ENCODE results near the gene KIR2DL1.
"Not testable (repeated sequence)": the region's sequence is repeated elsewhere in the genome, so short reads cannot be mapped to it uniquely, and the experiment has no call there.

Gene KIR2DL1

DNA sequence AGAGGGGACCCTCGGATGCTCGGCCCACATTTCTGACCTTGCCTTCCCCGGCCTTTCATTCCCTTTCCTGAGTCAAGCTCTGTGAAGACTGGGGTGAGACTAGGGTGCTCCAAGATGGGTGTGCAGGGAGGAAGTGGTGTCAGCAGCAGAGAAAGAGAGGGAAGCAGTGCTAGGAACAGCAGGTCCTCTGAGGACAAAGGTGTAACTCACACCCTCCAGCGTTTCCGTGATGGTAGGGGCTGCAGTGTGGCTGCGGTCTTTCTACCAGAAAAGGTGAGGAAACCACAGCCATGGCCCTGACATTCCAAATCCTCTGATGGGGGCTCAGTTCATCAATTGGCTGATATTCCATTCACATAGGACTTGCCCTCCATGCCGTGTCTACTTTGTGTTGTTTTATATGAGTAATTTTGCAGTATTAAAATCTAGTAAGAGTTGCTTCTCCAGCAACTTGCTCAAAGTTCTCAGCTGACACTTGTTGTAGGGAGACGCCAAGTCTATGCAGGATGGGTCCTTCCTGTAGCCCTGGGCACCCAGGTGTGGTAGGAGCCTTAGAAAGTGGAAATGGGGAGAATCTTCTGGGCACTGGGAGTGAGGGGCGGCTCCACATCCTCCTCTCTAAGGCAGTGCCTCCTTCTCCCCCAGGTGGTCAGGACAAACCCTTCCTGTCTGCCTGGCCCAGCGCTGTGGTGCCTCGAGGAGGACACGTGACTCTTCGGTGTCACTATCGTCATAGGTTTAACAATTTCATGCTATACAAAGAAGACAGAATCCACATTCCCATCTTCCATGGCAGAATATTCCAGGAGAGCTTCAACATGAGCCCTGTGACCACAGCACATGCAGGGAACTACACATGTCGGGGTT is 48.3 kb downstream of the KIR2DL1 start:
- DNase-seq (ENCODE audit: low read depth in 4 of 4, low spot score in 1 of 4): no peak

DNA sequence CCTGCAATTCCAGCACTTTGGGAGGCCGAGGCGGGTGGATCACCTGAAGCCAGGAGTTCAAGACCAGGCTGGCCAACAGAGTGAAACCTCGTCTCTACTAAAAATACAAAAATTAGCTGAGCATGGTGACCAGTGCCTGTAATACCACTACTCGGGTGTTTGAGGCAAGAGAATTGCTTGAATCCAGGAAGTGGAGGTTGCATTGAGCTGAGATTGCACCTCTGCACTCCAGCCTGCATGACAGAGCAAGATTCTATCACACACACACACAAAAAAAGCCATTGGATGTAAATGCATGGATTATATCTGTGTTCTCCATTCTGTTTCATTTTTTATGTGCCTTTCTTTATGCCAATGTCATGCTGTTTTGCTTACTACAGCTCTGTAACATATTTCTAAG is 54.8 kb downstream of the KIR2DL1 start:
- not testable (repeated sequence) for DNase-seq (ENCODE audit: low read depth in 4 of 4, low spot score in 1 of 4)

DNA sequence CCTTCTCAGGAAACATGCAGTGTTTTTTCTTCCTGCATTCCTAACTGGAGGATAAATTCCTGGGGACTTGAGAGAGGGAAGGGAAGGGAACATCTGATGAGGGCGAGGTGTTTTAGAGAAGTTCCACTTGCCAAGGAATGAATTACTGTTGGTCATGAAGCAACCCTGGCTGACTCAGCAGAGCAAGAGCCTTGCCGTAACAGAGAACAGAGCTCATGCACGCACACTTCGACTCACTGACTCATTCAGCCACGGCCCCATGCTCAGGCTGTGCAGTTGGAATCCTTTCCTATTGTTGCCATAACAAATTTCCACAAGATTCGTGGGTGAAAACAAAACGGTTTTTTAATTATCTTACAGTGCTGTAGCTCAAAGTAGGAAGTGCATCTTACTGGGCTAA is 55.7 kb downstream of the KIR2DL1 start:
- not testable (repeated sequence) for DNase-seq (ENCODE audit: low read depth in 4 of 4, low spot score in 1 of 4)

DNA sequence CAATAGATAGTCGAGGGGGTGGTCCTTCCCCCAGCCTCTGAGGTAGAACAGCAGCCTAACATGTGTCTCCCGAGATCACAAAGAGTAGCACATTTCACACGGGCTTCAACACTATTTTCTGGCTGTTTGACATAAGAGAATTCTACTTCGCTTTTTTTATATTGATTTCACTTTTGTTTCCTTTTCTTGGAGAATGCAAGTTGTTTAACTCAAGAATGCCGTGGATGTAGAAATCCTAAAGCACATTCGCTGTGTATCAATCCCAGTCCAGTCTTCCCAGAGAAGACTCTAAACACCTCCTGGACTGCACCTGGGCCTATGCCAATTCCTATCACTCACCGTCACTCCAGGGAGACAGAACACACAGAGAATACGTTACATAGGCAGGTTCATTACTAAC is 58.5 kb downstream of the KIR2DL1 start:
- DNase-seq (ENCODE audit: low read depth in 4 of 4, low spot score in 1 of 4): not testable (repeated sequence)

DNA sequence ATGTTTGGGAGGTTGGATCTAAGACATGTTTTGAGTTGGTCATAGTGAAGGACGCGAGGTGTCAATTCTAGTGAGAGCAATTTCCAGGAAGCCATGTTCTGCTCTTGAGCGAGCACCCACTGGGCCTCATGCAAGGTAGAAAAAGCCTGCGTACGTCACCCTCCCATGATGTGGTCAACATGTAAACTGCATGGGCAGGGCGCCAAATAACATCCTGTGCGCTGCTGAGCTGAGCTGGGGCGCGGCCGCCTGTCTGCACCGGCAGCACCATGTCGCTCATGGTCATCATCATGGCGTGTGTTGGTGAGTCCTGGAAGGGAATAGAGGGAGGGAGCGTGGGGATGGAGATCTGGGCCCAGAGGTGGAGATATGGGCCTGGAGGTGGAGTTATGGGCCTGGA is 62.9 kb downstream of the KIR2DL1 start, which contains the start of gene KIR2DS4:
KIR2DS4 (plus strand) TSS at position 181 of the 400 bp plus-strand sequence.
- DNase-seq (ENCODE audit: low read depth in 4 of 4, low spot score in 1 of 4): not testable (repeated sequence)
